Thoracic aorta (tissue), 2 donors: Measurements from ENCODE around the gene STARD7. TPM values are rescaled to one million over a fixed set of nuclear protein-coding genes. Genes with fewer than 3 reads are reported as not detected.

Experiments
- ATAC-seq: fragments of 150-250 bp; one replicate; pipeline ENCODE4 v1.8.0; 2017; ENCODE audit warnings: low read depth; ENCODE audit not compliant: insufficient number of reproducible peaks, low FRiP score
- DNase-seq: peaks from one replicate; pipeline ENCODE4 v3.0.0-alpha.2; 2020; ENCODE audit warnings: low spot score
- H3K27ac ChIP-seq, 2 donors: fragments of 200-600 bp; sonication (generic); 1 replicate in 1 of 2; 2 replicates in 1 of 2; pipeline ENCODE4 v1.5.1; 2016; ENCODE audit warnings: mild to moderate bottlenecking in 2 of 2, moderate library complexity in 2 of 2
- H3K27me3 ChIP-seq: fragments of 200-600 bp; sonication (generic); replicated peaks from 2 replicates; pipeline ENCODE4 v1.6.0; 2016; ENCODE audit warnings: mild to moderate bottlenecking; ENCODE audit not compliant: insufficient read depth
- H3K36me3 ChIP-seq: fragments of 200-600 bp; sonication (generic); one replicate; pipeline ENCODE4 v1.5.1; 2016
- H3K4me1 ChIP-seq, 2 donors: fragments of 200-600 bp; sonication (generic); 1 replicate in 1 of 2; 2 replicates in 1 of 2; pipeline versions ENCODE4 v1.5.1 to v1.6.0; 2016; ENCODE audit warnings: low read depth in 2 of 2, mild to moderate bottlenecking in 1 of 2; ENCODE audit not compliant: control insufficient read depth in 1 of 2
- H3K4me3 ChIP-seq: fragments of 200-600 bp; sonication (generic); 2 replicates; pipeline ENCODE4 v1.5.1; 2016; ENCODE audit warnings: mild to moderate bottlenecking
- H3K9me3 ChIP-seq: fragments of 200-600 bp; sonication (generic); 2 replicates; pipeline ENCODE4 v1.5.1; 2016
- CTCF ChIP-seq: fragments of 200-600 bp; sonication (generic); IDR thresholded peaks from one replicate; pipeline ENCODE4 v1.5.1; 2019; ENCODE audit warnings: antibody characterized with exemption
- total RNA-seq, 2 donors: library from RNA; depleted of rRNA; stranded (reverse); fragments of >200 nt; gene quantifications; one replicate each; pipeline versions ENCODE4 v1.1.0 to v1.2.3, GENCODE V29; 2016

The STARD7 gene
- total RNA-seq, 2 donors from 2014 or later, result 68.1 to 135 TPM

GRCh38 chr2:96139181-96139758, 69.4 kb downstream of the STARD7 start:
- no peak for TF ChIP-seq CTCF
- H3K9me3 ChIP-seq, result no peaks in the 10 kb centered on the region
- no peak overlapping the region for H3K4me3 ChIP-seq
- peaks cover 0 to 12% of the 10 kb centered on the region in 2 donors for H3K4me1 ChIP-seq
- H3K36me3 ChIP-seq, result no peaks in the 10 kb centered on the region
- no peak for DNase-seq
- H3K27me3 ChIP-seq, result no peaks in the 10 kb centered on the region
- ATAC-seq, result no peak
- no peak overlapping the region for H3K27ac ChIP-seq

- Histone ChIP-seq H3K27ac (no peak within 1 kb of the TSS), H3K4me3 (no peak within 1 kb of the TSS), H3K27me3 (no peaks in the 10 kb centered on the region), H3K9me3 (no peaks in the 10 kb centered on the region), H3K4me1 (peaks cover 0 to 4% of the 10 kb centered on the region in 2 donors), H3K36me3 (no peaks in the 10 kb centered on the region)
- ATAC-seq (no peak), DNase-seq (no peak)
- peak; percentile 54 for TF ChIP-seq CTCF
Observed at GRCh38 chr2:96138179-96139145, 70.2 kb downstream of the STARD7 start, which contains the start of gene ASTL. TSS of gene ASTL (minus strand) at chr2:96138502. CDS start at chr2:96138436, 66 bp downstream.

GRCh38 chr2:96137321-96138178, 71.1 kb downstream of the STARD7 start:
- Histone ChIP-seq H3K27ac (no peak overlapping the region), H3K36me3 (no peaks in the 10 kb centered on the region), H3K9me3 (no peaks in the 10 kb centered on the region), H3K4me3 (no peak overlapping the region), H3K4me1 (no peaks in the 10 kb centered on the region), H3K27me3 (no peaks in the 10 kb centered on the region)
- no peak for DNase-seq
- no peak for ATAC-seq
- TF ChIP-seq CTCF, result no peak

GRCh38 chr2:96136129-96136720, 72.4 kb downstream of the STARD7 start:
- H3K9me3 ChIP-seq, result no peaks in the 10 kb centered on the region
- no peak for ATAC-seq
- no peaks in the 10 kb centered on the region for H3K27me3 ChIP-seq

More at GRCh38 chr2:96136129-96136720, 72.4 kb downstream of the STARD7 start:
- no peak for TF ChIP-seq CTCF
- DNase-seq, result no peak
- H3K36me3 ChIP-seq, result no peaks in the 10 kb centered on the region
- H3K4me1 ChIP-seq, result no peaks in the 10 kb centered on the region
- no peak overlapping the region for H3K27ac ChIP-seq
- H3K4me3 ChIP-seq, result no peak overlapping the region
